Muscle of back (tissue), 11 donors: ENCODE results near the gene NDUFS3. TPM values are rescaled to one million over a fixed set of nuclear protein-coding genes. Genes with fewer than 3 reads are reported as not detected.
"Not testable (repeated sequence)": the region's sequence is repeated elsewhere in the genome, so short reads cannot be mapped to it uniquely, and the experiment has no call there.

ENCODE experiments used
- DNase-seq, 3 donors: peaks; one replicate each; pipeline versions ENCODE4 v3.0.0 to v3.0.0-alpha.2; 2013
- polyA plus RNA-seq, 10 donors: library from polyadenylated mRNA; unstranded; fragments of 120-200 nt; gene quantifications; one replicate each; pipeline ENCODE4 v1.2.1, GENCODE V29; 2013; ENCODE audit not compliant: insufficient read length in 10 of 10

The NDUFS3 gene
- polyA plus RNA-seq, 10 donors = 88.1 to 95.3 (median 90.8) TPM

- no peak for DNase-seq
Measured at GRCh38 chr11:47553406-47553743, 25.5 kb upstream of the NDUFS3 start.

GRCh38 chr11:47557004-47557403 lies 21.9 kb upstream of the NDUFS3 start:
- not testable (repeated sequence) for DNase-seq

- no peak for DNase-seq
Measured at GRCh38 chr11:47558695-47559094, 20.2 kb upstream of the NDUFS3 start.

- DNase-seq = no peak
Measured at GRCh38 chr11:47560426-47560825, 18.4 kb upstream of the NDUFS3 start.

GRCh38 chr11:47562393-47562792 lies 16.5 kb upstream of the NDUFS3 start:
- not testable (repeated sequence) for DNase-seq

- not testable (repeated sequence) for DNase-seq
Measured at GRCh38 chr11:47564366-47564765, 14.5 kb upstream of the NDUFS3 start.

- DNase-seq = no peak
Measured at GRCh38 chr11:47564933-47565339, 13.9 kb upstream of the NDUFS3 start.

GRCh38 chr11:47565340-47566148 lies 13.3 kb upstream of the NDUFS3 start, which contains the start of gene PTPMT1:
Gene PTPMT1 (plus strand): TSS chr11:47565599. CDS start chr11:47565623, 24 bp downstream.
- peak in 2 of 3 donors; percentile 72 to 84 for DNase-seq

GRCh38 chr11:47566149-47566698 lies 12.7 kb upstream of the NDUFS3 start:
- DNase-seq = no peak

GRCh38 chr11:47569646-47570045 lies 9.2 kb upstream of the NDUFS3 start:
- no peak for DNase-seq

- no peak for DNase-seq
Measured at GRCh38 chr11:47570651-47571356, 8.1 kb upstream of the NDUFS3 start.

GRCh38 chr11:47571357-47571729 lies 7.5 kb upstream of the NDUFS3 start:
- DNase-seq = no peak

- DNase-seq = no peak
Measured at GRCh38 chr11:47571895-47572294, 7.0 kb upstream of the NDUFS3 start.

- DNase-seq = no peak
Measured at GRCh38 chr11:47572715-47573255, 6.1 kb upstream of the NDUFS3 start.

GRCh38 chr11:47573321-47573720 lies 5.6 kb upstream of the NDUFS3 start:
- DNase-seq = no peak

GRCh38 chr11:47577460-47578041 lies 1.3 kb upstream of the NDUFS3 start:
- no peak for DNase-seq

GRCh38 chr11:47583844-47584243 lies 5.0 kb downstream of the NDUFS3 start:
- DNase-seq = no peak

- DNase-seq = peak in 2 of 3 donors; percentile 72 to 80
Measured at GRCh38 chr11:47586098-47586855, 7.4 kb downstream of the NDUFS3 start, which contains the start of gene FAM180B. Gene FAM180B (plus strand): TSS chr11:47586678. CDS start chr11:47586769, 91 bp downstream.

- DNase-seq = no peak
Measured at GRCh38 chr11:47587039-47587716, 8.3 kb downstream of the NDUFS3 start.

- peak in 2 of 3 donors; percentile 54 to 74 for DNase-seq
Measured at GRCh38 chr11:47587723-47588326, 9.0 kb downstream of the NDUFS3 start.
